Caco-2 (cell line): Measurements from ENCODE around the gene CHCHD6. TPM values are rescaled to one million over a fixed set of nuclear protein-coding genes. Genes with fewer than 3 reads are reported as not detected.

ENCODE experiments used
- BruUV-seq: library from RNA; stranded (reverse); fragments of 400-500 nt; replicated peaks from 2 replicates; lab custom pipeline; 2021; lab: Mats Ljungman, UMichigan
- CTCF ChIA-PET: fragments of 300-600 bp; sonication (Branson Sonifier 250); formaldehyde crosslinking; loops from one replicate; lab custom pipeline; 2022; ENCODE audit warnings: antibody characterized with exemption; lab: Charles Lee
- POLR2A ChIA-PET: fragments of 300-600 bp; sonication (Branson Sonifier 250); formaldehyde crosslinking; loops from one replicate; lab custom pipeline; 2022; ENCODE audit warnings: antibody characterized with exemption; lab: Charles Lee
- DNase-seq, 2 experiments: peaks; one replicate each; pipeline versions ENCODE4 v3.0.0 to v3.0.0-alpha.2; 2020 to 2022
- H3K27me3 ChIP-seq: replicated peaks from 2 replicates; pipeline ENCODE4 v1.6.0; 2011; ENCODE audit warnings: low read length; ENCODE audit not compliant: control insufficient read depth, insufficient read depth
- H3K36me3 ChIP-seq: 2 replicates; pipeline ENCODE4 v1.5.1; 2011; ENCODE audit warnings: low read length; ENCODE audit not compliant: control insufficient read depth, insufficient read depth
- H3K4me1 ChIP-seq: fragments of 250-450 bp; sonication (Bioruptor Pico); 2 replicates; pipeline ENCODE4 v1.5.1; 2020; ENCODE audit warnings: mild to moderate bottlenecking
- H3K4me3 ChIP-seq: 2 replicates; pipeline ENCODE4 v1.5.1; 2011; ENCODE audit warnings: low read depth, mild to moderate bottlenecking, control low read depth, low read length
- H3K9me3 ChIP-seq: fragments of 250-450 bp; sonication (Bioruptor Pico); 2 replicates; pipeline ENCODE4 v1.5.1; 2020; ENCODE audit warnings: mild to moderate bottlenecking, moderate library complexity
- H3K27ac Mint-ChIP-seq: one replicate; pipeline ENCODE4 v1.8.0; 2022; ENCODE audit warnings: mixed read lengths; ENCODE audit not compliant: unreplicated experiment
- H3K27me3 Mint-ChIP-seq: one replicate; pipeline ENCODE4 v1.8.0; 2022; ENCODE audit warnings: mixed read lengths; ENCODE audit not compliant: insufficient read depth, unreplicated experiment
- H3K36me3 Mint-ChIP-seq: one replicate; pipeline ENCODE4 v1.8.0; 2022; ENCODE audit warnings: mild to moderate bottlenecking, mixed read lengths; ENCODE audit not compliant: insufficient read depth, unreplicated experiment
- H3K4me1 Mint-ChIP-seq: one replicate; pipeline ENCODE4 v1.8.0; 2022; ENCODE audit warnings: low read depth, mixed read lengths; ENCODE audit not compliant: unreplicated experiment
- H3K4me3 Mint-ChIP-seq: one replicate; pipeline ENCODE4 v1.8.0; 2022; ENCODE audit warnings: mild to moderate bottlenecking, moderate library complexity, mixed read lengths; ENCODE audit not compliant: unreplicated experiment
- H3K9me3 Mint-ChIP-seq: one replicate; pipeline ENCODE4 v1.8.0; 2022; ENCODE audit warnings: mixed read lengths; ENCODE audit not compliant: unreplicated experiment
- intact Hi-C: fragments of 100-400 bp; cut with micrococcal nuclease; formaldehyde crosslinking; loops from one replicate; pipeline ENCODE4 v1.10.0; 2022; ENCODE audit not compliant: unreplicated experiment
- total RNA-seq: library from RNA; stranded (reverse); gene quantifications from 2 replicates; pipeline ENCODE4 v1.2.3, GENCODE V29; 2022
- TF ChIP-seq, protein P1 (sequence below), 2 experiments: fragments of 200-600 bp in 1 of 2; IDR thresholded peaks; 1 replicate in 1 of 2; 2 replicates in 1 of 2; pipeline versions ENCODE4 v1.5.1 to v1.8.0; 2011 to 2022; ENCODE audit warnings: antibody characterized with exemption in 1 of 2, control low read depth in 1 of 2, inconsistent platforms in 1 of 2, low read depth in 1 of 2, low read length in 1 of 2, mild to moderate bottlenecking in 1 of 2, moderate library complexity in 1 of 2; ENCODE audit not compliant: insufficient read depth in 1 of 2, severe bottlenecking in 1 of 2, unreplicated experiment in 1 of 2

Gene CHCHD6
- total RNA-seq, 1 experiment from 2014 or later = 49.5 TPM

DNA sequence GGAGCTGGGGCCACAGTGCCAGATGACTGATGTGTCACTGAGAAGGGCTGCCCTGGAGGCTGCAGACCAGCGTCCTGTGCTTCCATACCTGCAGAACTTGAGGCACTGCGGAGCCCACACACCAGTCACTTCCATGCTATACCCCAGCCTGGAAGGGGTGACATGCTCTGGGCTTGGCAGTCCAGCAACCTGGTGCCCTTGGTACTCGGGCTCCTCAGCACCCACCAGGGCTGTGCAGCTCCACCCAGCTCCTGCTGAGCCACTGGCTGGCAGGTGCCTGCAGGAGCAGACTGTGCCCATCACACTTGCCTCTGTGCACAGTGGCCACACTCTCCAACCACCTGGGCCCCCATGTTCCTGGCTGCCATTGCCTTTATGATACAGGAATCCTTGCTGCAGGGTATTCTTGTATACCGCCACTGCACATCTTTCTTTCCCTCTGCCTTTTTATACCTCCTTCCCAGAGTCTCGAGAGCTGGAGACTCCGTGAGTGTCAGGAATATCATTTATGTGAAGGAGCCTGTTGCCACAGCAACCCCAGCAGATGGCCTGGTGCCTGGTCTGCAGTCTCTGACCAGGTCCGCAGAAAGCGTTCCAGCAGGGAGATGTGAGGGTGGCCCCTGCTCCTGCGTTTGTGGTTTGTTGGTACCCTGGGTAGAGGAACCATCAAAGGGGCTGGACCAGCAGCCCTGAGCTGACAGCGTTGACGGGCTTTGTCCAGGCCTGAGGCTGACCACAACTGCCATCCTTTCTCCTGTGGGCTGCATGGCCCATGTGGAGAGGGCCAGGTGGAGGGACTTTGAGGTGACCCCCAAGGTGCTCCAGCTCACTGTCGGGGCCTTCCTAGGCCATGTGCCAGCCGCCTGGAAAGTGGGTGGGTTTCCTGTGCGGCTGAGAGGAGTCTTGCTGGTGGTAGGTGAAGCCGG, 185.5 kb downstream of the CHCHD6 start:
- TF ChIP-seq, protein P1, sequence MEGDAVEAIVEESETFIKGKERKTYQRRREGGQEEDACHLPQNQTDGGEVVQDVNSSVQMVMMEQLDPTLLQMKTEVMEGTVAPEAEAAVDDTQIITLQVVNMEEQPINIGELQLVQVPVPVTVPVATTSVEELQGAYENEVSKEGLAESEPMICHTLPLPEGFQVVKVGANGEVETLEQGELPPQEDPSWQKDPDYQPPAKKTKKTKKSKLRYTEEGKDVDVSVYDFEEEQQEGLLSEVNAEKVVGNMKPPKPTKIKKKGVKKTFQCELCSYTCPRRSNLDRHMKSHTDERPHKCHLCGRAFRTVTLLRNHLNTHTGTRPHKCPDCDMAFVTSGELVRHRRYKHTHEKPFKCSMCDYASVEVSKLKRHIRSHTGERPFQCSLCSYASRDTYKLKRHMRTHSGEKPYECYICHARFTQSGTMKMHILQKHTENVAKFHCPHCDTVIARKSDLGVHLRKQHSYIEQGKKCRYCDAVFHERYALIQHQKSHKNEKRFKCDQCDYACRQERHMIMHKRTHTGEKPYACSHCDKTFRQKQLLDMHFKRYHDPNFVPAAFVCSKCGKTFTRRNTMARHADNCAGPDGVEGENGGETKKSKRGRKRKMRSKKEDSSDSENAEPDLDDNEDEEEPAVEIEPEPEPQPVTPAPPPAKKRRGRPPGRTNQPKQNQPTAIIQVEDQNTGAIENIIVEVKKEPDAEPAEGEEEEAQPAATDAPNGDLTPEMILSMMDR (IDR thresholded peaks at IDR 0.05; ENCODE audit: insufficient read depth in 1 of 2, low read depth in 1 of 2, low read length in 1 of 2, severe bottlenecking in 1 of 2, unreplicated experiment in 1 of 2) = no peak
- Histone ChIP-seq H3K4me3 (no peak overlapping the region), H3K36me3 (no peaks in the 10 kb centered on the region), H3K4me1 (peaks cover 41% of the 10 kb centered on the region), H3K27me3 (no peaks in the 10 kb centered on the region), H3K9me3 (no peaks in the 10 kb centered on the region)
- Mint-ChIP-seq H3K27ac (peak overlapping the region; percentile 72), H3K4me1 (peaks cover 29% of the 10 kb centered on the region), H3K27me3 (no peaks in the 10 kb centered on the region), H3K4me3 (peak overlapping the region; percentile 52), H3K36me3 (peaks cover 17% of the 10 kb centered on the region), H3K9me3 (no peaks in the 10 kb centered on the region)
- intact Hi-C loops = no loop called here
- DNase-seq = no peak
- ChIA-PET CTCF (no interaction called here), POLR2A (no interaction called here)
- no TSS peak for BruUV-seq

DNA sequence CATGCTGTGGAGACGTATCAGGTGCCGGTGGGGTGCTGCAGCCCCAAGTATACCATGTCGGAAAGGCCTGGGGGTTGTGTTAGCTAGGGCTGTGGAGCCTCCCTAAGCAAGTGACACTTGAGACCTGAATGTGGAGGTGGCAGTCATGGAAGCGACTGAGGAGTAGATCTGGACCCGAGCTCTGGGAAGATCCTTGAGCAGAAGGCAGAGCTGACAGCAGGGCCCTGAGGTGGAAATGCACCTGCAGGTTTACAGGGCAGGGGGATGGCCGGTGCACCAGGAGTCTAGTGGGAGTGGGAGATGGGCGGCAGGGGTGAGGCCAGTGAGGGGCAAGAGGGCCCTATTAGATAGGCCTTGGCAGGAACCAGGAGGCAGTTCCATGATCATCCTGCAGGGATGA, 187.1 kb downstream of the CHCHD6 start:
- BruUV-seq = no TSS peak
- H3K9me3 Mint-ChIP-seq = no peaks in the 10 kb centered on the region
- H3K27me3 Mint-ChIP-seq = no peaks in the 10 kb centered on the region
- no peak overlapping the region for H3K4me3 ChIP-seq
- peaks cover 40% of the 10 kb centered on the region for H3K4me1 Mint-ChIP-seq
- H3K36me3 Mint-ChIP-seq = peaks cover 22% of the 10 kb centered on the region
- H3K27ac Mint-ChIP-seq = no peak overlapping the region
- H3K4me3 Mint-ChIP-seq = no peak overlapping the region
- no peaks in the 10 kb centered on the region for H3K36me3 ChIP-seq
- H3K27me3 ChIP-seq = no peaks in the 10 kb centered on the region
- ChIA-PET CTCF (no interaction called here), POLR2A (no interaction called here)
- DNase-seq = no peak
- TF ChIP-seq, protein P1 (IDR thresholded peaks at IDR 0.05; ENCODE audit: insufficient read depth in 1 of 2, low read depth in 1 of 2, low read length in 1 of 2, severe bottlenecking in 1 of 2, unreplicated experiment in 1 of 2) = no peak
- H3K4me1 ChIP-seq = peaks cover 52% of the 10 kb centered on the region
- H3K9me3 ChIP-seq = no peaks in the 10 kb centered on the region
- intact Hi-C loops = no loop called here

DNA sequence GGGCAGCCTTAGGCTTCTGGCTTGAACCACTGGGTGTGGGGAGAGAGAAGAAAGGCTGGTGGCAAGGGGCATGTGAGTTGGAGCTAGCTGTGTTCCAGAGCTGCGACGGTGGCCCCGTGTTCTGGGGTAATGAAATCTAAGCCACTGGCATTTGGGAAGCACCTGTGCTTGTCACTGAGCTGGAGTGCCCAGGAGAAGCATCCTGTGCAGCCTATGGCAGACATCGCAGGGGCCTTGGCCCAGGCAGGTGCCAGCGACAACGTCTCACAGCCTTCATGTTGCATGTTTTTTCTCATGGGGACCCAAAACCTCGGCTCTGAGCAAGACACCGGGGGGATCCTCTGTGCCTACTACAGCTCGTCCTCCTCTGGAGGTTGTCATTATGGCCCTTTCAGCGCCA, 187.8 kb downstream of the CHCHD6 start:
- no peak overlapping the region for H3K4me3 ChIP-seq
- H3K36me3 ChIP-seq = no peaks in the 10 kb centered on the region
- TF ChIP-seq, protein P1 (IDR thresholded peaks at IDR 0.05; ENCODE audit: insufficient read depth in 1 of 2, low read depth in 1 of 2, low read length in 1 of 2, severe bottlenecking in 1 of 2, unreplicated experiment in 1 of 2) = no peak
- intact Hi-C loops = no loop called here
- Mint-ChIP-seq H3K4me3 (no peak overlapping the region), H3K27ac (no peak overlapping the region), H3K9me3 (no peaks in the 10 kb centered on the region), H3K4me1 (peaks cover 42% of the 10 kb centered on the region), H3K36me3 (peaks cover 22% of the 10 kb centered on the region), H3K27me3 (no peaks in the 10 kb centered on the region)
- no peaks in the 10 kb centered on the region for H3K27me3 ChIP-seq
- no peaks in the 10 kb centered on the region for H3K9me3 ChIP-seq
- no peak for DNase-seq
- CTCF ChIA-PET = no interaction called here
- H3K4me1 ChIP-seq = peaks cover 51% of the 10 kb centered on the region
- no TSS peak for BruUV-seq
- POLR2A ChIA-PET = no interaction called here
